MM.1S (cell line): Measurements from ENCODE around the gene SHISA5.

ENCODE experiments used
- DNase-seq: peaks from one replicate; pipeline ENCODE4 v3.0.0-alpha.2; 2015
- H2AFZ ChIP-seq: fragments of 300-600 bp; sonication (generic); 2 replicates; pipeline ENCODE4 v1.6.0; 2016; ENCODE audit warnings: antibody characterized with exemption, low read length
- H3F3A ChIP-seq: fragments of 300-600 bp; sonication (generic); 2 replicates; pipeline ENCODE4 v1.6.1; 2016; ENCODE audit warnings: mild to moderate bottlenecking, antibody characterized with exemption, low read length, moderate library complexity, mixed read lengths; ENCODE audit not compliant: insufficient read depth
- H3K27ac ChIP-seq: fragments of 300-600 bp; sonication (generic); 2 replicates; pipeline ENCODE4 v1.5.1; 2016; ENCODE audit warnings: mild to moderate bottlenecking, low read length
- H3K27me3 ChIP-seq: fragments of 300-600 bp; sonication (generic); replicated peaks from 2 replicates; pipeline ENCODE4 v1.6.0; 2016; ENCODE audit warnings: low read length; ENCODE audit not compliant: insufficient read depth
- H3K36me3 ChIP-seq: fragments of 300-600 bp; sonication (generic); replicated peaks from 2 replicates; pipeline ENCODE4 v1.6.1; 2016; ENCODE audit warnings: mild to moderate bottlenecking, low read length, mixed read lengths; ENCODE audit not compliant: insufficient read depth
- H3K4me1 ChIP-seq: fragments of 300-600 bp; sonication (generic); 2 replicates; pipeline ENCODE4 v1.6.1; 2016; ENCODE audit warnings: low read length, mixed read lengths
- H3K4me2 ChIP-seq: fragments of 300-600 bp; sonication (generic); 2 replicates; pipeline ENCODE4 v1.6.0; 2016; ENCODE audit warnings: low read depth, low read length
- H3K4me3 ChIP-seq: fragments of 300-600 bp; sonication (generic); 2 replicates; pipeline ENCODE4 v1.5.1; 2016; ENCODE audit warnings: low read length, mixed read lengths
- H3K79me2 ChIP-seq: fragments of 300-600 bp; sonication (generic); 2 replicates; pipeline ENCODE4 v1.6.1; 2016; ENCODE audit warnings: mixed run types, low read length, mixed read lengths
- H3K9ac ChIP-seq: fragments of 300-600 bp; sonication (generic); 2 replicates; pipeline ENCODE4 v1.6.1; 2016; ENCODE audit warnings: low read length, mixed read lengths
- H3K9me2 ChIP-seq: fragments of 300-600 bp; sonication (generic); replicated peaks from 2 replicates; pipeline ENCODE4 v1.6.1; 2016; ENCODE audit warnings: mild to moderate bottlenecking, low read length, mixed read lengths; ENCODE audit not compliant: insufficient read depth
- H3K9me3 ChIP-seq: fragments of 300-600 bp; sonication (generic); replicated peaks from 2 replicates; pipeline ENCODE4 v1.6.1; 2016; ENCODE audit warnings: mild to moderate bottlenecking, low read length, mixed read lengths; ENCODE audit not compliant: insufficient read depth
- H4K20me1 ChIP-seq: fragments of 300-600 bp; sonication (generic); 2 replicates; pipeline ENCODE4 v1.6.1; 2016; ENCODE audit warnings: mild to moderate bottlenecking, low read length, moderate library complexity, mixed read lengths; ENCODE audit not compliant: insufficient read depth
- EZH2 ChIP-seq: fragments of 300-600 bp; sonication (generic); optimal IDR thresholded peaks from 2 replicates; pipeline ENCODE3; 2017; ENCODE audit warnings: low read depth, mild to moderate bottlenecking, antibody characterized with exemption, low read length, mixed read lengths
- EZH2phosphoT487 ChIP-seq: fragments of 300-600 bp; sonication (generic); IDR thresholded peaks from 2 replicates; pipeline ENCODE4 v1.6.1; 2018; ENCODE audit warnings: antibody characterized with exemption, low read length
- TF ChIP-seq, protein P1 (sequence below): fragments of 300-600 bp; sonication (generic); IDR thresholded peaks from 2 replicates; pipeline ENCODE4 v1.5.1; 2016; ENCODE audit warnings: antibody characterized with exemption, low read length, mixed read lengths

SHISA5 gene

GRCh38 chr3:48445277-48445882, 58.6 kb downstream of the SHISA5 start:
- 0 out of 2 replicates have a peak overlapping the region, but pooled peaks have one; percentile 98 for H3K4me3 ChIP-seq
- no peaks in the 10 kb centered on the region for H3K36me3 ChIP-seq
- H3K4me2 ChIP-seq = peak overlapping the region; percentile 84
- peaks cover 13% of the 10 kb centered on the region for H3K4me1 ChIP-seq
- H3K9me2 ChIP-seq = no peaks in the 10 kb centered on the region
- H4K20me1 ChIP-seq = no peaks in the 10 kb centered on the region
- no peak overlapping the region for H3K9ac ChIP-seq
- H3K27me3 ChIP-seq = no peaks in the 10 kb centered on the region
- no peaks in the 10 kb centered on the region for H3K9me3 ChIP-seq
- H3K27ac ChIP-seq = no peak overlapping the region
- peaks cover 20% of the 10 kb centered on the region for H3F3A ChIP-seq
- H2AFZ ChIP-seq = no peak overlapping the region
- no peak for DNase-seq
- no peak for TF ChIP-seq EZH2
- TF ChIP-seq EZH2phosphoT487 = no peak
- TF ChIP-seq, protein P1, sequence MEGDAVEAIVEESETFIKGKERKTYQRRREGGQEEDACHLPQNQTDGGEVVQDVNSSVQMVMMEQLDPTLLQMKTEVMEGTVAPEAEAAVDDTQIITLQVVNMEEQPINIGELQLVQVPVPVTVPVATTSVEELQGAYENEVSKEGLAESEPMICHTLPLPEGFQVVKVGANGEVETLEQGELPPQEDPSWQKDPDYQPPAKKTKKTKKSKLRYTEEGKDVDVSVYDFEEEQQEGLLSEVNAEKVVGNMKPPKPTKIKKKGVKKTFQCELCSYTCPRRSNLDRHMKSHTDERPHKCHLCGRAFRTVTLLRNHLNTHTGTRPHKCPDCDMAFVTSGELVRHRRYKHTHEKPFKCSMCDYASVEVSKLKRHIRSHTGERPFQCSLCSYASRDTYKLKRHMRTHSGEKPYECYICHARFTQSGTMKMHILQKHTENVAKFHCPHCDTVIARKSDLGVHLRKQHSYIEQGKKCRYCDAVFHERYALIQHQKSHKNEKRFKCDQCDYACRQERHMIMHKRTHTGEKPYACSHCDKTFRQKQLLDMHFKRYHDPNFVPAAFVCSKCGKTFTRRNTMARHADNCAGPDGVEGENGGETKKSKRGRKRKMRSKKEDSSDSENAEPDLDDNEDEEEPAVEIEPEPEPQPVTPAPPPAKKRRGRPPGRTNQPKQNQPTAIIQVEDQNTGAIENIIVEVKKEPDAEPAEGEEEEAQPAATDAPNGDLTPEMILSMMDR = no peak
- H3K79me2 ChIP-seq = peaks cover 51% of the 10 kb centered on the region

- Histone ChIP-seq H3K4me3 (no peak overlapping the region), H4K20me1 (no peaks in the 10 kb centered on the region)
- no peak for TF ChIP-seq EZH2phosphoT487
- no peak for TF ChIP-seq EZH2
- TF ChIP-seq, protein P1 = no peak
These were observed 62.0 kb downstream of the SHISA5 start for GRCh38 chr3:48441940-48442339.

DNA sequence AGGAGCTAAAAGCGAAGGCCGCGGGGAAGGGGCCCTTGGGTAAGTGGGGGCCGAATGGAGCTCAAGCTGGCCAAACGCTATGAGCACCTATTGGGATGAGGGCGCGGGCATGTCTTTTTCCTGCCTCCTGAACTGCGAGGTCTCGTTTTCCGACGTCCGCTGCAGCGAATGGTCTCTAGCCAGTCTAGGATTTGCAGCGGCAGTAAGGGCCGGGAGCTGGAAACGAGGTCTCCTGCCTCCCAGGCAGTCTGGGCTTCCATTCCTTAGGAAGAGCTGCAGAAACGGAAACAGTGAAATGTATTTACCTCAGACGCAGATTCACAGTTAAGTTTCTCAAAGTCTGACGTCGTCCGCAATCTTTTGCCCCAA, 63.4 kb downstream of the SHISA5 start:
- Histone ChIP-seq H3K9me3 (no peaks in the 10 kb centered on the region), H3K4me3 (peak overlapping the region; percentile 98), H4K20me1 (no peaks in the 10 kb centered on the region), H3K36me3 (no peaks in the 10 kb centered on the region), H3K9ac (peak overlapping the region; percentile 85), H3K27me3 (no peaks in the 10 kb centered on the region), H3K27ac (peak overlapping the region; percentile 65; the same call in 1 of the 2 replicates), H3K79me2 (peaks cover 33% of the 10 kb centered on the region), H3K4me2 (peak overlapping the region; percentile 84), H3K4me1 (peaks cover 13% of the 10 kb centered on the region), H3K9me2 (no peaks in the 10 kb centered on the region), H3F3A (peaks cover 25% of the 10 kb centered on the region), H2AFZ (peak overlapping the region; percentile 18)
- TF ChIP-seq EZH2 (no peak), EZH2phosphoT487 (no peak)
- TF ChIP-seq, protein P1 = no peak
- DNase-seq = peak; percentile 16

More at GRCh38 chr3:48441940-48442339, 62.0 kb downstream of the SHISA5 start:
- Histone ChIP-seq H3K27me3 (no peaks in the 10 kb centered on the region), H3K27ac (no peak overlapping the region), H3K9me2 (no peaks in the 10 kb centered on the region), H3K9me3 (no peaks in the 10 kb centered on the region), H2AFZ (no peak overlapping the region), H3K4me2 (peak overlapping the region; percentile 84; the same call in 1 of the 2 replicates), H3K4me1 (peaks cover 18% of the 10 kb centered on the region), H3F3A (peaks cover 25% of the 10 kb centered on the region), H3K79me2 (peaks cover 41% of the 10 kb centered on the region), H3K36me3 (no peaks in the 10 kb centered on the region), H3K9ac (no peak overlapping the region)
- no peak for DNase-seq
